ENCODE measurements around the gene CCN6.
A peak's percentile ranks its signal among the peaks of the same experiment; 100 is the strongest.

Gene CCN6

DNA sequence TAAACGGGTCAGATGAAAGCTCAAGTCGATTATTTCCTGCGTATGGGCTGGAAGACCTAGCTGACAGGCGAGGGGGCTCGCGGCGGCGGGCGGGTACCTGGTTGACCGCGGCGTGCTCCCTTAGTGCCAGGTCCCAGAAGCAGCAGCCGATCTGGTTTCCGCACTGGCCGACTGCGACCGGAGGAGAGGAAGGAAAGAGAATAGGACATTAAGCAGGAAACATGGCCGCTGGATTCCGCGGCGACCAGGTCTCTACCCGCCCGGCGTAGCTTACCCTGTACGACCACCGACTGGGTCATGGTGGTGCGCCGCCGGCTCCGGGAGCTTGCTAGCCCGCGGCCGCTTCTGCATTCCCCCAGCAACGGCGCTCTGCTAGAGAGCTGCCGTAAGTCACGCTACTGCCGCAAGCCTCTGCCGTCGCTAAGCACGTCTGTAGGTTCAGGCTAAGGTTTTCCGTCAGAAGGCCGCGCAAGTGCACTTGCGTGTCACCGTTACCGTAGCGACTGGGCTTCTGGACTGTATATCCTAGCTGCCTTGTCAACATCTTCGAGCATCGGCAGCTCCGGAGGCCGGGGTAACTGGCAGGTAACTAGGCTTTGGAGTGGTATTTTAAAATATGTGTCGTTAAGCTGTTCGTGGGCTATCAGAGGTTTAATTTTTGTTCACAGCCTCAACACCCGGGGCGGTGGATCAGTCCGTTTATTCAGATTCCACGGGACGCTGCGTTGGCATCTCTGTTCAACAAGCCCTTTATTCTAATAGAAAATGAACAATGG lies 33.4 kb downstream of the CCN6 start, which contains the start of the genes FAM229B and TUBE1 (continued):
- TF ChIP-seq ZNF629 (tag by site-specific recombination; IDR thresholded peaks at IDR 0.05): peak; percentile 55; the same call in 1 of the 2 replicates
- no peak for TF ChIP-seq ZNF211 (tag by site-specific recombination; IDR thresholded peaks at IDR 0.05; ENCODE audit: low read depth)
- TF ChIP-seq, protein P1, sequence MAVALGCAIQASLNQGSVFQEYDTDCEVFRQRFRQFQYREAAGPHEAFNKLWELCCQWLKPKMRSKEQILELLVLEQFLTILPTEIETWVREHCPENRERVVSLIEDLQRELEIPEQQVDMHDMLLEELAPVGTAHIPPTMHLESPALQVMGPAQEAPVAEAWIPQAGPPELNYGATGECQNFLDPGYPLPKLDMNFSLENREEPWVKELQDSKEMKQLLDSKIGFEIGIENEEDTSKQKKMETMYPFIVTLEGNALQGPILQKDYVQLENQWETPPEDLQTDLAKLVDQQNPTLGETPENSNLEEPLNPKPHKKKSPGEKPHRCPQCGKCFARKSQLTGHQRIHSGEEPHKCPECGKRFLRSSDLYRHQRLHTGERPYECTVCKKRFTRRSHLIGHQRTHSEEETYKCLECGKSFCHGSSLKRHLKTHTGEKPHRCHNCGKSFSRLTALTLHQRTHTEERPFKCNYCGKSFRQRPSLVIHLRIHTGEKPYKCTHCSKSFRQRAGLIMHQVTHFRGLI (tag by site-specific recombination; IDR thresholded peaks at IDR 0.05): 0 out of 2 replicates have a peak, but pooled peaks have one; percentile 31

DNA sequence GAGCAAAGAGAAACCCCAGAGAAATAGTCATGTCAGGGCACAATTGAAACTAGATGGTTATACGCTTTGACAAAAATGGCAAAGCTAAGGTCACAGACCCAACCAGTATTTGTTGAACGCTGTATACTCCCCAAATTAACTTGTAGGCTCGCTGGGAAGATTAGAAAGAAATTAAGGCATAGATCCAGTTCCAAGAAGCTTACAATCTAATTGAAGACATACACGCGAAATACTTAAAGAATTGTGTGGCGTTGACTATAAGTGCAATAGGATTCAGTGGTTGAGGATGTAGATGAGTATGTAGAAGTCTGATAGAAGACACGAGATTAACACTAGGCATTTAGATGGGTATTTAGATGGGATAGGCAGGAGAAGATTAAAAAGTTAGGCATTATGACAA lies 34.0 kb downstream of the CCN6 start:
- H3K27ac ChIP-seq (ENCODE audit: extremely low read depth, low read depth, low read length): no peak overlapping the region; the same call in 1 of the 2 replicates
- H3K36me3 ChIP-seq (ENCODE audit: control insufficient read depth in 2 of 2, insufficient read depth in 1 of 2, low read length in 2 of 2): peaks cover 0 to 24% of the 10 kb centered on the region in 2 experiments; a peak in 2 of 3 replicates
- no peaks in the 10 kb centered on the region for H3K9me3 ChIP-seq (ENCODE audit: control insufficient read depth, insufficient read depth, low read depth, low read length)
- POLR2A ChIA-PET: interaction anchor here (0.6 to 1.8 kb wide), 17 partner anchors 12 to 829 kb away, joined by 3 to 8 read pairs (median 3); partner anchors contain the start of genes FYN and LAMA4
- no peak for TF ChIP-seq GLIS2 (tag by site-specific recombination; IDR thresholded peaks at IDR 0.05)
- no peak for TF ChIP-seq ZNF23 (tag by site-specific recombination; IDR thresholded peaks at IDR 0.05; ENCODE audit: borderline replicate concordance)
- no peak for TF ChIP-seq KLF16 (tag by site-specific recombination; IDR thresholded peaks at IDR 0.05)
- no peak for TF ChIP-seq SETDB1 (IDR thresholded peaks at IDR 0.05; ENCODE audit: insufficient read length, low read length)
- no peak for TF ChIP-seq ZNF274 (IDR thresholded peaks at IDR 0.05; ENCODE audit: low read length)
- no peak for TF ChIP-seq ZNF274 (tag by site-specific recombination; IDR thresholded peaks at IDR 0.05; ENCODE audit: borderline replicate concordance)
- no peak for TF ChIP-seq MYNN (tag by site-specific recombination; IDR thresholded peaks at IDR 0.05; ENCODE audit: borderline replicate concordance)
- no peak for TF ChIP-seq RBAK (tag by site-specific recombination; IDR thresholded peaks at IDR 0.05)
- TF ChIP-seq ZIC2 (tag by site-specific recombination; IDR thresholded peaks at IDR 0.05): no peak
- no peak for TF ChIP-seq ZNF140 (tag by site-specific recombination; IDR thresholded peaks at IDR 0.05)
- TF ChIP-seq ZNF548 (tag by site-specific recombination; IDR thresholded peaks at IDR 0.05): no peak
- TF ChIP-seq, protein P1 (tag by site-specific recombination; IDR thresholded peaks at IDR 0.05): no peak
- TF ChIP-seq, protein P2, sequence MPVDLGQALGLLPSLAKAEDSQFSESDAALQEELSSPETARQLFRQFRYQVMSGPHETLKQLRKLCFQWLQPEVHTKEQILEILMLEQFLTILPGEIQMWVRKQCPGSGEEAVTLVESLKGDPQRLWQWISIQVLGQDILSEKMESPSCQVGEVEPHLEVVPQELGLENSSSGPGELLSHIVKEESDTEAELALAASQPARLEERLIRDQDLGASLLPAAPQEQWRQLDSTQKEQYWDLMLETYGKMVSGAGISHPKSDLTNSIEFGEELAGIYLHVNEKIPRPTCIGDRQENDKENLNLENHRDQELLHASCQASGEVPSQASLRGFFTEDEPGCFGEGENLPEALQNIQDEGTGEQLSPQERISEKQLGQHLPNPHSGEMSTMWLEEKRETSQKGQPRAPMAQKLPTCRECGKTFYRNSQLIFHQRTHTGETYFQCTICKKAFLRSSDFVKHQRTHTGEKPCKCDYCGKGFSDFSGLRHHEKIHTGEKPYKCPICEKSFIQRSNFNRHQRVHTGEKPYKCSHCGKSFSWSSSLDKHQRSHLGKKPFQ (tag by site-specific recombination; IDR thresholded peaks at IDR 0.05): no peak
- TF ChIP-seq, protein P3, sequence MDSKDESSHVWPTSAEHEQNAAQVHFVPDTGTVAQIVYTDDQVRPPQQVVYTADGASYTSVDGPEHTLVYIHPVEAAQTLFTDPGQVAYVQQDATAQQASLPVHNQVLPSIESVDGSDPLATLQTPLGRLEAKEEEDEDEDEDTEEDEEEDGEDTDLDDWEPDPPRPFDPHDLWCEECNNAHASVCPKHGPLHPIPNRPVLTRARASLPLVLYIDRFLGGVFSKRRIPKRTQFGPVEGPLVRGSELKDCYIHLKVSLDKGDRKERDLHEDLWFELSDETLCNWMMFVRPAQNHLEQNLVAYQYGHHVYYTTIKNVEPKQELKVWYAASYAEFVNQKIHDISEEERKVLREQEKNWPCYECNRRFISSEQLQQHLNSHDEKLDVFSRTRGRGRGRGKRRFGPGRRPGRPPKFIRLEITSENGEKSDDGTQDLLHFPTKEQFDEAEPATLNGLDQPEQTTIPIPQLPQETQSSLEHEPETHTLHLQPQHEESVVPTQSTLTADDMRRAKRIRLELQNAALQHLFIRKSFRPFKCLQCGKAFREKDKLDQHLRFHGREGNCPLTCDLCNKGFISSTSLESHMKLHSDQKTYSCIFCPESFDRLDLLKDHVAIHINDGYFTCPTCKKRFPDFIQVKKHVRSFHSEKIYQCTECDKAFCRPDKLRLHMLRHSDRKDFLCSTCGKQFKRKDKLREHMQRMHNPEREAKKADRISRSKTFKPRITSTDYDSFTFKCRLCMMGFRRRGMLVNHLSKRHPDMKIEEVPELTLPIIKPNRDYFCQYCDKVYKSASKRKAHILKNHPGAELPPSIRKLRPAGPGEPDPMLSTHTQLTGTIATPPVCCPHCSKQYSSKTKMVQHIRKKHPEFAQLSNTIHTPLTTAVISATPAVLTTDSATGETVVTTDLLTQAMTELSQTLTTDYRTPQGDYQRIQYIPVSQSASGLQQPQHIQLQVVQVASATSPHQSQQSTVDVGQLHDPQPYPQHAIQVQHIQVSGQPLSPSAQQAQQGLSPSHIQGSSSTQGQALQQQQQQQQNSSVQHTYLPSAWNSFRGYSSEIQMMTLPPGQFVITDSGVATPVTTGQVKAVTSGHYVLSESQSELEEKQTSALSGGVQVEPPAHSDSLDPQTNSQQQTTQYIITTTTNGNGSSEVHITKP (tag by site-specific recombination; IDR thresholded peaks at IDR 0.05): no peak
- no peak for TF ChIP-seq ZNF501 (tag by site-specific recombination; IDR thresholded peaks at IDR 0.05)
- CTCF ChIA-PET: interaction anchor here (0.6 to 3.7 kb wide), 15 partner anchors 8 to 1380 kb away, joined by 3 to 32 read pairs (median 4); no protein-coding TSS in a partner anchor
- H3K4me3 ChIP-seq (ENCODE audit: low read depth, low read length): peak overlapping the region; percentile 83
- H3K4me1 ChIP-seq (ENCODE audit: control insufficient read depth, insufficient read depth, low read length): peaks cover 4% of the 10 kb centered on the region; the same call in 1 of the 2 replicates

Data from HEK293 (cell line).